H1 (cell line): ENCODE data around the gene MINPP1. TPM values are rescaled to one million over a fixed set of nuclear protein-coding genes. Genes with fewer than 3 reads are reported as not detected.

Experiments used
- CTCF ChIA-PET: fragments of 300-600 bp; sonication (Branson Sonifier 250); formaldehyde crosslinking; loops from one replicate; lab custom pipeline; 2021; ENCODE audit not compliant: partially characterized antibody; lab: Charles Lee
- POLR2A ChIA-PET: fragments of 300-600 bp; sonication (Branson Sonifier 250); formaldehyde crosslinking; loops from one replicate; lab custom pipeline; 2021; ENCODE audit warnings: inconsistent platforms; ENCODE audit not compliant: partially characterized antibody; lab: Charles Lee
- DNase-seq, 2 experiments: peaks; one replicate each; pipeline versions ENCODE4 v3.0.0 to v3.0.0-alpha.2; 2010 to 2022; ENCODE audit warnings: low spot score in 2 of 2, low read depth in 1 of 2, mixed read lengths in 1 of 2
- FAIRE-seq: peaks from 2 replicates; lab custom pipeline; 2011; peaks lifted over from hg19 to GRCh38; lab: Jason Lieb, UNC
- H2AFZ ChIP-seq: 2 replicates; pipeline ENCODE4 v1.8.1; 2012; ENCODE audit warnings: low read length, inconsistent platforms
- H2AK5ac ChIP-seq: 2 replicates; pipeline ENCODE4 v1.6.1; 2013; ENCODE audit warnings: low read depth, low read length
- H2BK120ac ChIP-seq: replicated peaks from 2 replicates; pipeline ENCODE3; 2013; ENCODE audit warnings: low read depth, low read length, inconsistent platforms
- H2BK12ac ChIP-seq: 2 replicates; pipeline ENCODE4 v1.6.1; 2013; ENCODE audit warnings: low read depth, low read length
- H2BK15ac ChIP-seq: 2 replicates; pipeline ENCODE4 v1.6.1; 2013; ENCODE audit warnings: low read length
- H2BK20ac ChIP-seq: 2 replicates; pipeline ENCODE4 v1.6.1; 2013; ENCODE audit warnings: low read length
- H2BK5ac ChIP-seq: 2 replicates; pipeline ENCODE4 v1.6.1; 2013; ENCODE audit warnings: low read depth, low read length
- H3K14ac ChIP-seq: 2 replicates; pipeline ENCODE4 v1.6.1; 2013; ENCODE audit warnings: inconsistent platforms; ENCODE audit not compliant: insufficient read length
- H3K18ac ChIP-seq: 2 replicates; pipeline ENCODE4 v1.6.1; 2013; ENCODE audit warnings: low read length; ENCODE audit errors: extremely low read depth
- H3K23ac ChIP-seq: 2 replicates; pipeline ENCODE4 v1.6.1; 2013; ENCODE audit warnings: inconsistent platforms; ENCODE audit not compliant: insufficient read length
- H3K23me2 ChIP-seq: 2 replicates; pipeline ENCODE4 v1.6.1; 2013; ENCODE audit warnings: low read depth, low read length
- H3K27ac ChIP-seq: 2 replicates; pipeline ENCODE4 v1.6.1; 2011; ENCODE audit warnings: low read depth, low read length, inconsistent platforms
- H3K27me3 ChIP-seq, 4 experiments: replicated peaks in 1 of 4; 1 replicate in 1 of 4; 2 replicates in 3 of 4; pipeline versions ENCODE4 v1.6.1 to v1.8.1; 2011 to 2013; ENCODE audit warnings: low read length in 3 of 4, mild to moderate bottlenecking in 3 of 4, inconsistent platforms in 2 of 4, mixed read lengths in 2 of 4, moderate library complexity in 1 of 4; ENCODE audit not compliant: control insufficient read depth in 3 of 4, insufficient read depth in 3 of 4; ENCODE audit errors: extremely low read depth in 1 of 4
- H3K36me3 ChIP-seq, 4 experiments: 2 replicates each; pipeline versions ENCODE4 v1.6.1 to v1.8.1; 2011 to 2013; ENCODE audit warnings: mild to moderate bottlenecking in 4 of 4, low read length in 3 of 4, moderate library complexity in 2 of 4, control low read depth in 1 of 4, inconsistent platforms in 1 of 4; ENCODE audit not compliant: insufficient read depth in 4 of 4, control insufficient read depth in 2 of 4
- H3K4ac ChIP-seq: replicated peaks from 2 replicates; pipeline ENCODE3; 2013; ENCODE audit warnings: low read length, low read depth, mixed read lengths, inconsistent platforms; ENCODE audit not compliant: insufficient read length
- H3K4me1 ChIP-seq, 4 experiments: replicated peaks in 1 of 4; 1 replicate in 1 of 4; 2 replicates in 3 of 4; pipeline versions ENCODE4 v1.6.1 to v1.8.1; 2011 to 2013; ENCODE audit warnings: low read length in 3 of 4, inconsistent platforms in 2 of 4, mixed read lengths in 1 of 4; ENCODE audit not compliant: insufficient read depth in 4 of 4, control insufficient read depth in 3 of 4
- H3K4me2 ChIP-seq, 2 experiments: 2 replicates each; pipeline versions ENCODE4 v1.6.1 to v1.8.1; 2011 to 2013; ENCODE audit warnings: low read depth in 2 of 2, low read length in 2 of 2, control low read depth in 1 of 2, inconsistent platforms in 1 of 2, mild to moderate bottlenecking in 1 of 2; ENCODE audit not compliant: insufficient read depth in 1 of 2
- H3K4me3 ChIP-seq, 4 experiments: fragments of 200-600, 300-600 bp in 1 of 4; sonication (generic), shearing (Covaris generic), sonication (Bioruptor Twin) in 1 of 4; 2 replicates each; pipeline versions ENCODE4 v1.5.1 to v1.8.1; 2011 to 2016; ENCODE audit warnings: low read length in 4 of 4, low read depth in 3 of 4, control low read depth in 2 of 4, inconsistent platforms in 2 of 4, mild to moderate bottlenecking in 2 of 4, mixed read lengths in 1 of 4, moderate library complexity in 1 of 4; ENCODE audit not compliant: insufficient read depth in 2 of 4; ENCODE audit errors: extremely low read depth in 1 of 4
- H3K56ac ChIP-seq: replicated peaks from 2 replicates; pipeline ENCODE3; 2013; ENCODE audit warnings: low read depth, mild to moderate bottlenecking, mixed read lengths, low read length, inconsistent platforms; ENCODE audit not compliant: insufficient read length
- H3K79me1 ChIP-seq: 2 replicates; pipeline ENCODE4 v1.6.1; 2013; ENCODE audit warnings: low read depth, low read length, control low read depth
- H3K79me2 ChIP-seq, 2 experiments: 2 replicates each; pipeline versions ENCODE4 v1.6.1 to v1.8.1; 2012 to 2013; ENCODE audit warnings: low read length in 2 of 2, mild to moderate bottlenecking in 2 of 2, inconsistent platforms in 1 of 2; ENCODE audit not compliant: insufficient read depth in 2 of 2, control insufficient read depth in 1 of 2
- H3K9ac ChIP-seq, 4 experiments: replicated peaks in 1 of 4; 1 replicate in 1 of 4; 2 replicates in 3 of 4; pipeline versions ENCODE4 v1.6.1 to v1.8.1; 2011 to 2013; ENCODE audit warnings: low read depth in 3 of 4, low read length in 3 of 4, control low read depth in 2 of 4, mild to moderate bottlenecking in 2 of 4, moderate library complexity in 2 of 4, inconsistent platforms in 1 of 4; ENCODE audit errors: extremely low read depth in 1 of 4
- H3K9me3 ChIP-seq, 2 experiments: 2 replicates each; pipeline versions ENCODE4 v1.6.1 to v1.8.1; 2012 to 2013; ENCODE audit warnings: mild to moderate bottlenecking in 2 of 2, moderate library complexity in 2 of 2, control low read depth in 1 of 2, inconsistent platforms in 1 of 2, low read depth in 1 of 2, low read length in 1 of 2, mixed read lengths in 1 of 2; ENCODE audit not compliant: insufficient read depth in 2 of 2
- H4K20me1 ChIP-seq, 2 experiments: replicated peaks in 1 of 2; 2 replicates each; pipeline versions ENCODE3 to v1.8.1; 2011 to 2013; ENCODE audit warnings: inconsistent platforms in 2 of 2, low read length in 2 of 2, mild to moderate bottlenecking in 1 of 2; ENCODE audit not compliant: insufficient read depth in 2 of 2, control insufficient read depth in 1 of 2
- H4K5ac ChIP-seq: 2 replicates; pipeline ENCODE4 v1.6.1; 2013; ENCODE audit warnings: low read length, low read depth, mixed read lengths, inconsistent platforms; ENCODE audit not compliant: insufficient read length
- H4K8ac ChIP-seq: 2 replicates; pipeline ENCODE4 v1.8.0; 2013; ENCODE audit warnings: mild to moderate bottlenecking, moderate library complexity, low read length, inconsistent platforms; ENCODE audit not compliant: insufficient read depth; ENCODE audit errors: extremely low read depth
- H4K91ac ChIP-seq: replicated peaks from 2 replicates; pipeline ENCODE3; 2013; ENCODE audit warnings: low read length, mixed read lengths, inconsistent platforms; ENCODE audit not compliant: insufficient read length
- BCL11A ChIP-seq, 2 experiments: IDR thresholded peaks; one replicate each; pipeline ENCODE4 v1.6.1; 2011; ENCODE audit warnings: low read depth in 2 of 2, low read length in 2 of 2, mild to moderate bottlenecking in 2 of 2
- CBX5 ChIP-seq: fragments of 300-800, 300-1000 bp; sonication (generic); IDR thresholded peaks from 2 replicates; pipeline ENCODE4 v1.7.1; 2016; ENCODE audit warnings: antibody characterized with exemption, low read length, low read depth
- HDAC6 ChIP-seq: IDR thresholded peaks from one replicate; pipeline ENCODE4 v1.7.1; 2012; ENCODE audit warnings: low read depth, mild to moderate bottlenecking, inconsistent platforms, low read length, moderate library complexity
- JUN ChIP-seq: IDR thresholded peaks from 2 replicates; pipeline ENCODE4 v1.6.1; 2011; ENCODE audit warnings: low read depth, mild to moderate bottlenecking, improper control_type of control experiment, low read length
- KDM4A ChIP-seq: IDR thresholded peaks from one replicate; pipeline ENCODE4 v1.7.1; 2012; ENCODE audit warnings: low read depth, mild to moderate bottlenecking, moderate library complexity, low read length, inconsistent platforms; ENCODE audit not compliant: severe bottlenecking
- MAX ChIP-seq: IDR thresholded peaks from 2 replicates; pipeline ENCODE4 v1.6.1; 2012; ENCODE audit warnings: inconsistent platforms
- POLR2AphosphoS5 ChIP-seq: IDR thresholded peaks from 2 replicates; pipeline ENCODE4 v1.6.1; 2011; ENCODE audit warnings: low read depth, low read length
- SP2 ChIP-seq: IDR thresholded peaks from 2 replicates; pipeline ENCODE4 v1.6.1; 2012; ENCODE audit warnings: mild to moderate bottlenecking, low read length, inconsistent platforms
- TBP ChIP-seq: IDR thresholded peaks from 2 replicates; pipeline ENCODE4 v1.6.1; 2011; ENCODE audit warnings: low read depth, low read length, improper control_type of control experiment
- TEAD4 ChIP-seq: IDR thresholded peaks from 2 replicates; pipeline ENCODE4 v1.6.1; 2012; ENCODE audit warnings: low read depth, low read length, inconsistent platforms, mixed read lengths
- WGBS, 2 experiments: shearing (Covaris generic) in 1 of 2; methylation state at CpG; one replicate each; pipeline versions ENCODE4 v1.1.6 to v1.1.7; 2013 to 2015; ENCODE audit warnings: low lambda C conversion rate in 2 of 2, mixed read lengths in 2 of 2, inconsistent platforms in 1 of 2, low coverage in 1 of 2, missing lambda C conversion rate in 1 of 2; ENCODE audit not compliant: insufficient replicate concordance in 2 of 2, insufficient coverage in 1 of 2, insufficient read length in 1 of 2; ENCODE audit errors: extremely low coverage in 1 of 2, missing lambda C conversion rate in 1 of 2; 5-methylcytosine and 5-hydroxymethylcytosine counted together
- polyA plus RNA-seq, 7 experiments: library from polyadenylated mRNA; depleted of rRNA in 3 of 7; stranded (reverse) in 5 of 7; unstranded in 2 of 7; fragments of >200 nt in 5 of 7; fragments of 200-250 nt in 2 of 7; gene quantifications; 1 replicate in 5 of 7; 2 replicates in 1 of 7; 4 replicates in 1 of 7; pipeline versions ENCODE4 v1.2.1 to v1.2.3, GENCODE V29; 2011 to 2013; ENCODE audit warnings: missing spikeins in 2 of 7, mixed read lengths in 2 of 7
- total RNA-seq: library from RNA; stranded (reverse); fragmentation: NEBNext Ultra II Directional; extraction: Animal tissue kit (Norgen Biotek cat#: 25700); gene quantifications from 2 replicates; pipeline ENCODE4 v1.2.1, GENCODE V29; 2021

Gene MINPP1
- total and polyA plus RNA-seq, 2 of the 8 experiments (the other 6 are each of a cell fraction or from before 2014, with no cell fraction given): 13.6 to 27.2 TPM

GRCh38 chr10:87506956-87507355, 2.3 kb downstream of the MINPP1 start:
- Histone ChIP-seq H3K27me3 (no peaks in the 10 kb centered on the region), H3K56ac (no peak overlapping the region), H3K36me3 (peaks cover 0 to 33% (median 8%) of the 10 kb centered on the region in 4 experiments; a peak in 3 of 8 replicates), H2BK5ac (no peak overlapping the region), H3K9ac (no peak overlapping the region), H3K79me1 (no peaks in the 10 kb centered on the region), H2BK12ac (no peak overlapping the region), H2BK20ac (no peak overlapping the region), H3K79me2 (peaks cover 0 to 30% of the 10 kb centered on the region in 2 experiments; a peak in 2 of 4 replicates), H2BK120ac (no peak overlapping the region), H3K23me2 (peaks cover 11% of the 10 kb centered on the region), H3K4me3 (peak overlapping the region in 1 of 4 experiments; percentile 91; a peak in 2 of 8 replicates), H3K14ac (no peak overlapping the region), H4K91ac (no peak overlapping the region), H4K5ac (no peak overlapping the region), H3K4me1 (no peaks in the 10 kb centered on the region; a peak in 1 of 7 replicates), H4K8ac (no peak overlapping the region), H3K9me3 (no peaks in the 10 kb centered on the region), H3K4ac (no peak overlapping the region), H2AFZ (no peak overlapping the region), H3K27ac (no peak overlapping the region), H3K23ac (no peak overlapping the region), H3K18ac (no peak overlapping the region), H2AK5ac (no peak overlapping the region), H4K20me1 (peaks cover 0 to 2% of the 10 kb centered on the region in 2 experiments), H2BK15ac (no peak overlapping the region), H3K4me2 (peak overlapping the region in 1 of 2 experiments; percentile 95; a peak in 1 of 4 replicates)
- FAIRE-seq (no peak), DNase-seq (no peak)
- ChIA-PET POLR2A (no interaction called here), CTCF (interaction anchor here (0.9 kb wide), 1 partner anchor 244 kb away, joined by 3 read pairs; no protein-coding TSS in a partner anchor)
- WGBS, 2 experiments: 88% methylated on average over 3 of the region's 3 CpGs; no CpG with 5 or more reads in 1 of the 2 experiments
- TF ChIP-seq POLR2AphosphoS5 (no peak), MAX (no peak), SP2 (no peak), TEAD4 (no peak), BCL11A (IDR thresholded peaks at IDR 0.05; ENCODE audit: low read depth in 2 of 2, low read length in 2 of 2) (no peak), TBP (no peak), JUN (no peak), HDAC6 (no peak), KDM4A (no peak), CBX5 (no peak)
